IPS DF 6.9 (cell line): Measurements from ENCODE around the gene FAN1.
A peak's percentile ranks its signal among the peaks of the same experiment; 100 is the strongest.

ENCODE experiments used
- DNase-seq: peaks from one replicate; pipeline ENCODE4 v3.0.0-alpha.2; 2013; ENCODE audit warnings: low read depth, low spot score
- H3K27ac ChIP-seq: one replicate; pipeline ENCODE4 v1.5.1; 2013; ENCODE audit warnings: low read length, control low read depth
- H3K27me3 ChIP-seq: 2 replicates; pipeline ENCODE4 v1.6.1; 2013; ENCODE audit warnings: mild to moderate bottlenecking, low read length; ENCODE audit not compliant: control insufficient read depth, insufficient read depth
- H3K36me3 ChIP-seq: 2 replicates; pipeline ENCODE4 v1.6.1; 2013; ENCODE audit warnings: low read length; ENCODE audit not compliant: control insufficient read depth, insufficient read depth
- H3K4me1 ChIP-seq: 2 replicates; pipeline ENCODE4 v1.6.1; 2013; ENCODE audit warnings: low read length; ENCODE audit not compliant: control insufficient read depth, insufficient read depth
- H3K4me3 ChIP-seq: 2 replicates; pipeline ENCODE4 v1.5.1; 2013; ENCODE audit warnings: mild to moderate bottlenecking, low read length
- H3K9me3 ChIP-seq: 2 replicates; pipeline ENCODE4 v1.6.1; 2013; ENCODE audit warnings: low read length, inconsistent platforms; ENCODE audit not compliant: control insufficient read depth, insufficient read depth
- WGBS: extraction: QIAGEN DNeasy Blood & Tissue Kit; methylation state at CpG from one replicate; pipeline ENCODE4 v1.1.7; 2013; ENCODE audit warnings: mixed read lengths, missing lambda C conversion rate; ENCODE audit not compliant: insufficient read length, insufficient coverage; 5-methylcytosine and 5-hydroxymethylcytosine counted together

The FAN1 gene

DNA sequence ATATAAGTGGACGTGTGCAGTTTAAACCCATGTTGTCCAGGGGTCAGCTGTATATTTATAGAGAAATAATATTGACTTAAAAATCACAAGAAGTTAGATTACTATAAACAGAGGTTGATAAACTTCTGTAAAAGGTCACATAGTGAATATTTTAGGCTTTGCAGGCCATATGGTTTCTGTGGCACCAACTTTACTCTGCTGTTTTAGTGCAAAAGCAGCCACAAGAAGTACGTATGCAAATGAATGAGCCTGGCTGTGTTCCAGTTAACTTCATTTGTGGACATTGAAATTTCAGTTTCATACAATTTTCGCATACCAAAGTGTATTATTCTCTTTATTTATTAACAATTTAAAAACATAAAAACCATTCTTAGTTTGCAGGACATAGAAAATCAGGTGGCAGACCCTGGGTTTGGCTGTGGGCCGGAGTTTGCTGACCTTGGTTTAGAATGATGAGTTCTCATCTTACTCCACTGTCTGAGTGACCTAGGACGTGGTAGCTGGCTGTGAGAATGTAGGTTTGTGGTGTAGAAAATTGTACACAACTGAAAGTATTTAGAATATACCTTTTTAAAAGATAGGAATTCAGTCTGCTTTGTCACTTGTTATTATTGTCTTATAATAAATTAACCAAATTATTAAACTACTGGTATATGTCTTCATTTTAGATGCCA lies 16.3 kb downstream of the FAN1 start:
- WGBS = 100% methylated on average over 1 of the region's 5 CpGs
- Histone ChIP-seq H3K4me3 (no peak overlapping the region), H3K27me3 (no peaks in the 10 kb centered on the region), H3K36me3 (peaks cover 8% of the 10 kb centered on the region; the same call in 1 of the 2 replicates), H3K9me3 (no peaks in the 10 kb centered on the region), H3K27ac (no peak overlapping the region), H3K4me1 (peaks cover 8% of the 10 kb centered on the region)
- DNase-seq = no peak

DNA sequence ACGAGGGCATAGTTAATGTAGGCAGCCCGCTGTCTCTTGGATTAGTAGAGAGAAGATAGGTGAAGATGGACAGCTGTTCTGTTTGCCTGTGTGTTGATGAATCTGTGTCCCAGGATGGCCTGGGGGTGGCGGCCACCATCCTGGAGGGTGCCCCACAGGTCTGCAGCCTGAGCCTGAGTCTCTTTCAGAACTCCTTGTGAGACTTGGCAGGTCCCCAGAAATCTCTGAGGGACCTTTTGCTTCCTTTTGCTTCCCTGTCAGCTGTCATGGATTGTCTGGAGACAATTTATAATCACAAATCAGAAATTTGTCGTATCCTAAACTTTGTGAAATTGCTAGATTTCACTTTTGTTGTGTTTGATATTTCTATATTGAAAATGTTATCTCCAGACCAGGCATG lies 17.4 kb downstream of the FAN1 start:
- no peak for DNase-seq
- peaks cover 8% of the 10 kb centered on the region for H3K4me1 ChIP-seq
- peaks cover 18% of the 10 kb centered on the region for H3K36me3 ChIP-seq
- no peaks in the 10 kb centered on the region for H3K9me3 ChIP-seq
- no CpG with 5 or more reads among the region's 4 CpGs for WGBS
- no peaks in the 10 kb centered on the region for H3K27me3 ChIP-seq
- no peak overlapping the region for H3K27ac ChIP-seq
- H3K4me3 ChIP-seq = no peak overlapping the region

DNA sequence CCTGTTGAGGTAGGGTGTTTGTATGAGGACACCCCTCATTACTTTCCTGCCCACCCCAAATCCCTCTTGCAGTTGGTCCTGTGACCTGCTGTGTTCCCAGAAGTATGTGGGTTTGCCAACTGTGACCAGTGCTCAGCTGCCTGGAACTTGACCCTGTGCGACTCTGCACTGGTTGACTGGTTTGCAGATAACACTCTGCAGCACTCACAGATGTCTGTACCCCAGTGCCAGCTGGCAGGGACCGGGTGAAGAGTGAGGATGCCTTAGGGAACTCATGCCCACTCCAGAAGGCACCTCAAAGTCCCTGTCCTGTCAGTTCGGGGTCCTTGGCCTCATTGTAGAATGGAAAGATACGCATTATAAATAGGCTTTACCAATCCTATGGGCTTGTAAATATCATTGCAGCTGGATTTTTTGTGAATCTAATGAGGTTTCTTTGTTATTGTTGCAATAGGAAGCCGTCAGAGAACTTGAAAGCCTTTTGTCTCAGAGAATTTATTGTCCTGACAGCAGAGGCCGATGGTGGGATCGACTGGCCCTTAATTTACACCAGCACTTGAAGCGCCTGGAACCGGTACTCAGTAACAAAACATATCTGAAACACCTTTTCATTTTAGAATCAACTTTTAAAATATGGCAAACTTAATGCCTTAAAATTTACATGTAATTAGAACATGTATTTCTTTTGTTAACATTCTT lies 18.2 kb downstream of the FAN1 start:
- Histone ChIP-seq H3K27me3 (no peaks in the 10 kb centered on the region), H3K27ac (no peak overlapping the region), H3K9me3 (no peaks in the 10 kb centered on the region), H3K4me1 (peaks cover 8% of the 10 kb centered on the region), H3K36me3 (peaks cover 18% of the 10 kb centered on the region), H3K4me3 (no peak overlapping the region)
- DNase-seq = no peak
- no CpG with 5 or more reads among the region's 9 CpGs for WGBS

DNA sequence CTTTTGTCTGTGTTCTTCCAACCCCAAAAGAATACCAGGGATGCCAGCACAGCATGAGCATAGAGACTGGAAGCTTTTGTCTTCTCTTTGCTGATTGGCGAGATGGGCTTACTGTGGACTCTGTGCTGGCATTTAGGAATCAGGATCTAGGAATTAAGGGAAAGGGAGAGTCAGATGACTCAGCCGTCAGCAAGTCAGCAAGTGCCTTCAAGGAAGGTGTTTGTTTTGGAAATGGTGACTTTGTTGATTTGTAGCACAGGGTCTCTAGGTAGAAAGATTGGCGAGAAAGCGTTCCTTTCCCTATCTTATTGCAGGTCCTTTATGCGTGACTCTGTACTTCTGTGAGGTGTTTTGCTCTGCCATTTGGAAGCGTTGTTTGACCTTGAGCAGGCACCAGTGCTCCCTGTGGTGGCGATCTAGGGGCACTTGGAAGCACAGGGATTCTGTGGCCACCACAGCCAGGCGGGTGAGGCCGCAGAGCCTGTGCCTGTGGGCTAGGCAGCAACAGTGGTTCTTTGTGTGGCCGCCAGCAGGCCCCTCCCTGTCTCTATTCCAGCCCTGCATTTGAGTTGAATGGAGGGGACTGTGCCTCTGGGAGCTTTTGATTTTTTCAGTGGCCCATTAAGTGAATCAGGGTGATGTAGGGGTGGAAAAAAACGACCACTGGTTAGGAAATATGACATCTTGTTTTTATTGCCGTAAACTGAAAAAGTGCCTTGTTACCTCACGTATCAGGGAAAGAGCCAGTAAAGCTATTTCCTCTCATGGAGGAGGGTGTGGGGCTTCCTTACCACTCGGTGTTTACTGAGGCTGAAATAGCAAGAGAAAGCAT lies 19.0 kb downstream of the FAN1 start:
- Histone ChIP-seq H3K36me3 (peaks cover 18% of the 10 kb centered on the region), H3K4me3 (no peak overlapping the region), H3K27me3 (no peaks in the 10 kb centered on the region), H3K27ac (peak overlapping the region; percentile 1), H3K9me3 (no peaks in the 10 kb centered on the region), H3K4me1 (peaks cover 8% of the 10 kb centered on the region)
- peak; percentile 73 for DNase-seq
- no CpG with 5 or more reads among the region's 14 CpGs for WGBS

DNA sequence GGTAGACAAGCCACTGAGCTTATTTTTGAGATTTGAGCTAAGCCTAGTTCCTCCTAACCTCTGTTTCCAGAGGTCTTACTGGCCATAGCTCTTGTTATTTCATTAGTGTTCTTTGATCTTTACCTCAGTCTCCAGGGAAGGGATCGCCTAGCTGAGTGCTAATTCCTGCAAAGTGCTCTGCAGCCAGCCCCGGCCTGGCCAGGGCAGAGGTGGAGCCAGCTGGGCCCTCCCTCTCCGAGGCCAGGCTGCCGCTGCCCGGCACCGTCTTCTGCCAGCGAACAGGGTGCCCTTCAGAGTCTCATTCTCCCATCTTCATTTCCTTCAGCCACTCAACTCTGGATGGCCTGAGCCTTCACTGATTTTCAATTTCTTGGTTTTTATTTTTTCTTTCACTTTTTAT lies 19.7 kb downstream of the FAN1 start:
- Histone ChIP-seq H3K27me3 (no peaks in the 10 kb centered on the region), H3K4me1 (peaks cover 8% of the 10 kb centered on the region), H3K9me3 (no peaks in the 10 kb centered on the region), H3K36me3 (peaks cover 18% of the 10 kb centered on the region), H3K27ac (no peak overlapping the region), H3K4me3 (no peak overlapping the region)
- no peak for DNase-seq
- WGBS = no CpG with 5 or more reads among the region's 7 CpGs

DNA sequence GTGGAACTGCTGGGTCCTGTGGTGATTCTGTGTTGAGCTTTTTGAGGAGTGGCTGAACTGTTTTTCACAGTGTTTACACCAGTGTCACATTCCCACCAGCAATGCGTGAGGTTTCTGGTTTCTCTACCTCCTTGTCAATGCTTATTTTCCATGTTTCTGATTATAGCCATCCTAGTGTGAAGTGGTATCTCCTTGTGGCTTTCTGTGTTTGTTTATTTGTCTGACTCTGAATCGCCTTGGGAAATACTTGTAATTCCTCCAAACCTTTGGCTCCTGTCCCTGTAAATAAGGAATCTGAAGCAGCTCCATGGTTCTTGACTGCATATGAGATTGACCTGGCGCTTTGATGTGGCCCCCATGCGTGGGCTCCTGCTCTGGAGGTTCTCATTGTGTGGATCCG lies 20.6 kb downstream of the FAN1 start:
- H3K9me3 ChIP-seq = no peaks in the 10 kb centered on the region
- H3K27ac ChIP-seq = no peak overlapping the region
- no peak for DNase-seq
- H3K27me3 ChIP-seq = no peaks in the 10 kb centered on the region
- H3K36me3 ChIP-seq = peaks cover 21% of the 10 kb centered on the region
- peaks cover 8% of the 10 kb centered on the region for H3K4me1 ChIP-seq
- WGBS = no CpG with 5 or more reads among the region's 5 CpGs
- no peak overlapping the region for H3K4me3 ChIP-seq

DNA sequence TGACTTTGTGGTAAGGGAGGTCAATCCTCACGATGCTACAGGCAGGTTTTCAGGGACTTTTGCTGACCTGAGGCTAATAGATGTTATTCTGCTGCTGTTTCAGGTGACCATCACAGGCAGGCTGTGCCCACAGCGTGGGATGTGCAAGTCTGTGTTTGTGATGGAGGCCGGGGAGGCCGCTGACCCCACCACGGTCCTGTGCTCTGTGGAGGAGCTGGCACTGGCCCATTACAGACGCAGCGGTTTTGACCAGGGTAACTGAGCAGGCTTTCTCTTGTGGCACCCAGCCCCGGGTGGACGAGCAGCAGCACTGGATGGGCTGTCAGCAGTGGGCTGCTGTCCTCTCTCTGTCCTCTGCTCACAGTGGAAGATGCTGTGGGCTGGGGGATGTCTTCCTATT lies 22.0 kb downstream of the FAN1 start:
- no CpG with 5 or more reads among the region's 9 CpGs for WGBS
- peaks cover 29% of the 10 kb centered on the region for H3K36me3 ChIP-seq
- no peak for DNase-seq
- H3K27ac ChIP-seq = no peak overlapping the region
- H3K27me3 ChIP-seq = no peaks in the 10 kb centered on the region
- no peak overlapping the region for H3K4me3 ChIP-seq
- peaks cover 8% of the 10 kb centered on the region for H3K4me1 ChIP-seq
- H3K9me3 ChIP-seq = no peaks in the 10 kb centered on the region

DNA sequence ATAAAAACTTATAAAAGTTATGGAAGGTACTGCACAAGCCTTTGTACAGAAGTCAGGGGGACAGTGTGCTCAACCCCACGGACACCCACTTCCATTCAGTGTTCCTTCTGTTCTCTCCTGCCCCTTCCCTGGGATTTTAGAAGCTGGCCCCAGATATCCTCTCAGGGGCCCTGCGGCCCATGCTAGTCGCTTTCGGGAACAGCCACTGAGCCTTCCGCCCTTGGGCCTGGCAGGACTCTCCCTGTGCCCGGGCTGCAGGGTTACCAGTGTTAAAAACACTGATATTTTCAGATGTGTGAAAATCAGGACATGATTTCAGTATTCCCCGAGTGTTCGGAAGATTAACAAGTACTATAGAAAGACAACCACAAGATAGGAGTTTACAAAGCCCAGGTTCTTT lies 22.4 kb downstream of the FAN1 start:
- Histone ChIP-seq H3K27ac (no peak overlapping the region), H3K27me3 (no peaks in the 10 kb centered on the region), H3K4me3 (no peak overlapping the region), H3K9me3 (no peaks in the 10 kb centered on the region), H3K4me1 (peaks cover 6% of the 10 kb centered on the region; the same call in 1 of the 2 replicates), H3K36me3 (peaks cover 29% of the 10 kb centered on the region)
- DNase-seq = no peak
- WGBS = no CpG with 5 or more reads among the region's 8 CpGs

DNA sequence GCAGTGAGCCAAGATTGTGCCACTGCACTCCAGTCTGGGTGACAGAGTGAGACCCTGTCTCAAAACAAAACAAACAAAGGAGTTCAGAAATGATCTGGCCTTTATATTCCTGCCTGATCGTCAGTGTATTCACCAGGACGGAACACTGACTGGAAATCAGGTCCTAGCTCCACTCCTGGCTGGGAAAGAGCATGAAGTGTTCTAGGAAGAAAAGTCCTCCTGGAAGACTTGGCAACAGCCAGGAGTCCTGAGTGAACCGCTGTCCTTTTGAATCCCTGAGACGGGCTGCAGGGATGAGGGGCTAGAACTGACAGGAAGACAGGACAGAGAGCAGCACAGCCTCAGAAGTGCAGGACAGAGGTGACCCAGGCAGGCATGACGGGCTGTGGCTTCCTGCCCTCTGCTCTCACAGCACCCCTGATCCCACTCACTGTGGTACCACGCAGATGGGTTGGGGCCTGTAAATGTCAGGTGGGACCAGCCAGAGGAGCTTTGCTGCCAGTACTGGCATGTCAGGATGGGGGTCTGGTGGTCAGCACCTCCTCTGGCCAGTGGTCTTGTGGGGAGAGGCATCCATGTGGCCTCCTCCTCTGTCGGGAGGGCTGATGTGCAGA lies 23.5 kb downstream of the FAN1 start:
- H3K9me3 ChIP-seq = no peaks in the 10 kb centered on the region
- H3K4me3 ChIP-seq = no peak overlapping the region
- peaks cover 29% of the 10 kb centered on the region for H3K36me3 ChIP-seq
- no peak overlapping the region for H3K27ac ChIP-seq
- DNase-seq = no peak
- H3K4me1 ChIP-seq = peaks cover 2% of the 10 kb centered on the region; the same call in 1 of the 2 replicates
- no peaks in the 10 kb centered on the region for H3K27me3 ChIP-seq
- no CpG with 5 or more reads among the region's 7 CpGs for WGBS

DNA sequence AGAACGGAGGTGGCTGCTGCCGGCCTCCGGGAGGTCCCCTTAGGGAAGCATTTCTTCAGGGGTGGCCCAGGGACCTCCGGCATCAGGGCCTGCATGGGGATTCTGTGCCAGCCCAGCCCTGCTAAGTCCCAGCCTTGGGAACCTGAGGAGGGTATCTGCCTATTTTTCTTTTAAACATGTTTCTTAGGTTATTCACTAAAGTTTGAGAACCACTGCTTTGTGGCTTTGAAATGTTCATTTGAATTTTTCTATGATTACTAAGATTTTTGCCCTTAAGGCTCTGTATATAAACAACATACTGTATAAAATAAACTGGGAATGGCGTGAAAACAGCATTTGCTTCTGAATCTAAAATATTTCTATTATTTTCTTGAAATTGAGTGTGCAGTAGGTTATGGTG lies 24.4 kb downstream of the FAN1 start:
- H3K9me3 ChIP-seq = no peaks in the 10 kb centered on the region
- DNase-seq = no peak
- H3K36me3 ChIP-seq = peaks cover 29% of the 10 kb centered on the region
- H3K27ac ChIP-seq = no peak overlapping the region
- H3K4me3 ChIP-seq = no peak overlapping the region
- WGBS = no CpG with 5 or more reads among the region's 5 CpGs
- H3K4me1 ChIP-seq = peaks cover 2% of the 10 kb centered on the region; the same call in 1 of the 2 replicates
- H3K27me3 ChIP-seq = no peaks in the 10 kb centered on the region
